ENCODE data around the gene LTBP1.

DNA sequence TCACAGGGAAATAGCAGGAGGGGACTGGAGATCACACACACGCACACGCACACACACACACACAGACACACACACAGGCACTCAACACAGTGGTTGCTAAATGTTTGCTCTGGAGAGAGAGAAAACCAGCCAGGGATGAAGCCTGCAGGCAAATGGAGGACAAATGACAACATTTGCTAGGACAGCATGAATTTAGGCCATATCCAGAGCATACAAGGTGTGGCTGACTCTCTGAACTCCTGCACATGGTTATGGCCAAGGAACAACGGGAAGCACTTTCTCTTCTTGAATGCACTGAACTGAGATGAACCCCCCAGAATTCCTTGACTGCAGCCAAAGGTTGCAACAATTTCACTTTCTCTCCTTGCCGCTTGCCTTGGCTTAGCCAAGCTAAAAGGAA is 299.7 kb downstream of the LTBP1 start:
- TF ChIP-seq, protein P1, sequence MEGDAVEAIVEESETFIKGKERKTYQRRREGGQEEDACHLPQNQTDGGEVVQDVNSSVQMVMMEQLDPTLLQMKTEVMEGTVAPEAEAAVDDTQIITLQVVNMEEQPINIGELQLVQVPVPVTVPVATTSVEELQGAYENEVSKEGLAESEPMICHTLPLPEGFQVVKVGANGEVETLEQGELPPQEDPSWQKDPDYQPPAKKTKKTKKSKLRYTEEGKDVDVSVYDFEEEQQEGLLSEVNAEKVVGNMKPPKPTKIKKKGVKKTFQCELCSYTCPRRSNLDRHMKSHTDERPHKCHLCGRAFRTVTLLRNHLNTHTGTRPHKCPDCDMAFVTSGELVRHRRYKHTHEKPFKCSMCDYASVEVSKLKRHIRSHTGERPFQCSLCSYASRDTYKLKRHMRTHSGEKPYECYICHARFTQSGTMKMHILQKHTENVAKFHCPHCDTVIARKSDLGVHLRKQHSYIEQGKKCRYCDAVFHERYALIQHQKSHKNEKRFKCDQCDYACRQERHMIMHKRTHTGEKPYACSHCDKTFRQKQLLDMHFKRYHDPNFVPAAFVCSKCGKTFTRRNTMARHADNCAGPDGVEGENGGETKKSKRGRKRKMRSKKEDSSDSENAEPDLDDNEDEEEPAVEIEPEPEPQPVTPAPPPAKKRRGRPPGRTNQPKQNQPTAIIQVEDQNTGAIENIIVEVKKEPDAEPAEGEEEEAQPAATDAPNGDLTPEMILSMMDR (IDR thresholded peaks at IDR 0.05), result no peak
- no peak for TF ChIP-seq TCF7L2 (IDR thresholded peaks at IDR 0.05; ENCODE audit: low read depth, low read length)
- TF ChIP-seq POLR2AphosphoS5 (IDR thresholded peaks at IDR 0.05; ENCODE audit: low read depth, low read length), result no peak

All from Panc1 (cell line).